ENCODE data around the gene PLEKHG4B. TPM values are rescaled to one million over a fixed set of nuclear protein-coding genes. Genes with fewer than 3 reads are reported as not detected.

The PLEKHG4B gene
- total RNA-seq, 1 donor from 2014 or later, result 70.0 TPM

DNA sequence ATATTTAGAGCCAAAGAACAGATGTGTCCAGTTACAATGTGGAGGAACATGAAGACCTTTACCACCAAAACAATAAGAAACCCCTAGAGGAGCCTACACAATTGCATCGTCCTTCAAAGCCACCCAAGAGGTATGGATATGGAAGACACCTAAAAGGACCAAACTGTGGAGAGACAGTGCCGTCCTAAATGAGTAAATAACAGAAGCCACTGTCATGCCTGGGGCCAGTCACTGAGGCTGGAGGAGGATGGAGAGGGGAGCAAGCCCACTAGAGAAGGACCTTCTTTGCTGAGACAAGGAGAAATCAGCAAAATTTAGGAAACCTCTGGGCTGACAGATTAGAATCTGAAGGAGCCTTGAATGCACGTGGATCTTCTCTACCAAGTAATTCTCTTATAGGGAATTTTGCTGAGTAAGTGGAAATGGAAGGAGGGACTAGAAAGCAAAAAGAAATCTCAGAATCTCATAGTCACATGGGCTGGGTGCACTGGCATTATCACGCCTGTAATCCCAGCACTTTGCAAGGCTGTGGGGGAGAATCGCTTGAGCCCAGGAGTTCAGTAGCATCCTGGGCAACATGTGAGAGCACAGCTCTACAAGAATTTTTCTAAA, 27.6 kb downstream of the PLEKHG4B start:
- Mint-ChIP-seq H3K4me3 (no peak overlapping the region), H3K9me3 (peaks cover 52% of the 10 kb centered on the region), H3K36me3 (peaks cover 85% of the 10 kb centered on the region), H3K27me3 (ENCODE audit: low read depth) (no peaks in the 10 kb centered on the region), H3K27ac (no peak overlapping the region), H3K4me1 (no peaks in the 10 kb centered on the region)
- TF ChIP-seq, protein P1, sequence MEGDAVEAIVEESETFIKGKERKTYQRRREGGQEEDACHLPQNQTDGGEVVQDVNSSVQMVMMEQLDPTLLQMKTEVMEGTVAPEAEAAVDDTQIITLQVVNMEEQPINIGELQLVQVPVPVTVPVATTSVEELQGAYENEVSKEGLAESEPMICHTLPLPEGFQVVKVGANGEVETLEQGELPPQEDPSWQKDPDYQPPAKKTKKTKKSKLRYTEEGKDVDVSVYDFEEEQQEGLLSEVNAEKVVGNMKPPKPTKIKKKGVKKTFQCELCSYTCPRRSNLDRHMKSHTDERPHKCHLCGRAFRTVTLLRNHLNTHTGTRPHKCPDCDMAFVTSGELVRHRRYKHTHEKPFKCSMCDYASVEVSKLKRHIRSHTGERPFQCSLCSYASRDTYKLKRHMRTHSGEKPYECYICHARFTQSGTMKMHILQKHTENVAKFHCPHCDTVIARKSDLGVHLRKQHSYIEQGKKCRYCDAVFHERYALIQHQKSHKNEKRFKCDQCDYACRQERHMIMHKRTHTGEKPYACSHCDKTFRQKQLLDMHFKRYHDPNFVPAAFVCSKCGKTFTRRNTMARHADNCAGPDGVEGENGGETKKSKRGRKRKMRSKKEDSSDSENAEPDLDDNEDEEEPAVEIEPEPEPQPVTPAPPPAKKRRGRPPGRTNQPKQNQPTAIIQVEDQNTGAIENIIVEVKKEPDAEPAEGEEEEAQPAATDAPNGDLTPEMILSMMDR (IDR thresholded peaks at IDR 0.05; ENCODE audit: unreplicated experiment), result no peak
- no peak for DNase-seq (ENCODE audit: low spot score in 2 of 2, unreplicated experiment in 2 of 2)

DNA sequence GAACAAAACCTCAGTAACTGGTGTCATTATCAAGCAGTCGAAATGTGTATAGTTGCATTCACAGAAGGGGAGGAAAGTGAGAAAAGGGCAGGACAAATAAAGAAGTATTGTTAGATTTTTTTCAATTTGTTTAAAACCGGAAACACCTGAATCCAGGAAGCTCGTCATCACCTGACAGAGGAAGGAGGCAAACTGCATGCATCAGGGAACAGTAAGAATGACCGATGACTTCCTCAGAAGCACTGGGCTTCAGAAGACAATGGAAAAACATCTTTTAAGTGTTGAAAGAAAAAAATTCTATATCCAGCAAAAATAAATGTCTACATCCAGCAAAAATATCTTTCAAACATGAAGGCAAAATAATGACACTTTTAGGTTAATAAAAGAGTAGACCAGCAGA, 29.5 kb downstream of the PLEKHG4B start:
- peaks cover 61% of the 10 kb centered on the region for H3K9me3 Mint-ChIP-seq
- TF ChIP-seq, protein P1 (IDR thresholded peaks at IDR 0.05; ENCODE audit: unreplicated experiment), result no peak
- H3K27me3 Mint-ChIP-seq (ENCODE audit: low read depth), result no peaks in the 10 kb centered on the region

DNA sequence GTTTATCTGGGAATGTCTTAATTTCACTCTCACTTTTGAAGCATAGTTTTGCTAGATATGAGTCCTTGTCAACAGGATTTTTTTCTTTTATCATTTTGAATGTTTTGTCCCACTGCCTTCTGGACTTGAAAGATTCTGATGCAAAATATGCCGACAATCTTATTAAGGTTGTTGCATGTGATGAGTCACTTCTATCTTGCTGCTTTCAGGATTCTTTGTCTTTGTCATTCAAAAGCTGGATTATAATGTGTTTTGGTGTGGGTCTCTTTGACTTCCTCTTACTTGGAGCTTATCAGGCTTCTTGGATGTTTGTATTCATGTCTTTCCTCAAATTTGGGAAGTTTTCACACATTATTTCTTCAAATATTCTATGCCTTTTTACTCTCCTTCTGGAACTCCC, 33.8 kb downstream of the PLEKHG4B start:
- peaks cover 5% of the 10 kb centered on the region for H3K4me1 Mint-ChIP-seq
- H3K36me3 Mint-ChIP-seq, result peaks cover 69% of the 10 kb centered on the region
- H3K27ac Mint-ChIP-seq, result no peak overlapping the region
- H3K27me3 Mint-ChIP-seq (ENCODE audit: low read depth), result no peaks in the 10 kb centered on the region
- no peak overlapping the region for H3K4me3 Mint-ChIP-seq
- peaks cover 48% of the 10 kb centered on the region for H3K9me3 Mint-ChIP-seq
- TF ChIP-seq, protein P1 (IDR thresholded peaks at IDR 0.05; ENCODE audit: unreplicated experiment), result no peak
- no peak for DNase-seq (ENCODE audit: low spot score in 2 of 2, unreplicated experiment in 2 of 2)

More for the DNA sequence above, 29.5 kb downstream of the PLEKHG4B start:
- DNase-seq (ENCODE audit: low spot score in 2 of 2, unreplicated experiment in 2 of 2), result no peak
- H3K36me3 Mint-ChIP-seq, result peaks cover 82% of the 10 kb centered on the region
- H3K4me1 Mint-ChIP-seq, result no peaks in the 10 kb centered on the region
- no peak overlapping the region for H3K4me3 Mint-ChIP-seq
- H3K27ac Mint-ChIP-seq, result no peak overlapping the region

DNA sequence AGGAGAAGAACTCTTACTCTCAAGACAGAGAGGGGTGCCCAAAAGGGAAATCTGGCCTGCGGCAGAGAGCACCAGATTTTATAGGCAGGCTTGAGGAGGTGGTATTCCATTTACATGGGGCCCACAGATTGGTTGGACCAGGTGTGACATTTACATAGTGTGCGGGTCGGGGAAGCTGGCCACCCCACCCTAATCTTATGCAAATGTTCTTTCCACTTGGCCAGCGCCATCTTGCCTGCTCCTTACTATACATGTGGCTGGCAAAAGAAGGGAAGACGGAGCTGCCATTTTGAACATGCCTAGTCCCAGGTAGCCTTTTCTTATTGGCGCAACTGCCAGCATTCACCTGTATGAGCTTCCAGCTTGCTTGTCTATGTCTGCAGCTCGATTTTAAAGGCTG, 34.8 kb downstream of the PLEKHG4B start:
- no peaks in the 10 kb centered on the region for H3K27me3 Mint-ChIP-seq (ENCODE audit: low read depth)
- no peak for DNase-seq (ENCODE audit: low spot score in 2 of 2, unreplicated experiment in 2 of 2)
- H3K36me3 Mint-ChIP-seq, result peaks cover 71% of the 10 kb centered on the region
- TF ChIP-seq, protein P1 (IDR thresholded peaks at IDR 0.05; ENCODE audit: unreplicated experiment), result no peak
- no peak overlapping the region for H3K27ac Mint-ChIP-seq
- peaks cover 5% of the 10 kb centered on the region for H3K4me1 Mint-ChIP-seq
- peaks cover 42% of the 10 kb centered on the region for H3K9me3 Mint-ChIP-seq
- H3K4me3 Mint-ChIP-seq, result no peak overlapping the region

DNA sequence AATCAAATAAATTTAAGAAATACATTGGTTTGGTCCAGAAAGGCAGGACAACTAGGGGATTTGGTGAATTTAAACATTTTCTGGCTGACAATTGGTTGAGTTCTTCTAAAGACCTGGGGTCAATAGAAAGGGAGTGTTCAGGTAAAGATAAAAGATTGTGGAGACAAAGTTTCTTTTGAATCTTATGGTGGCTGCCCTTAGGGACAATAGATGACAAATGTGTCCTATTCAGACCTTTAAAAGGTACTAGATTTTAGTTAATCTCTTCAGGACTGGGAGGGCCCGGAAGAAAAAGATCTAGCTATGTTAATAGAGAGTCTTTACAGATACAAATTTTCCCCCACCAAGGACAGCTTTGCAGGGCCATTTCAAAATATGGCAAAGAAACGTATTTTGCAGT, 35.9 kb downstream of the PLEKHG4B start:
- H3K4me3 Mint-ChIP-seq, result no peak overlapping the region
- no peaks in the 10 kb centered on the region for H3K27me3 Mint-ChIP-seq (ENCODE audit: low read depth)
- H3K36me3 Mint-ChIP-seq, result peaks cover 73% of the 10 kb centered on the region
- no peak overlapping the region for H3K27ac Mint-ChIP-seq
- DNase-seq (ENCODE audit: low spot score in 2 of 2, unreplicated experiment in 2 of 2), result no peak
- peaks cover 5% of the 10 kb centered on the region for H3K4me1 Mint-ChIP-seq
- peaks cover 44% of the 10 kb centered on the region for H3K9me3 Mint-ChIP-seq
- TF ChIP-seq, protein P1 (IDR thresholded peaks at IDR 0.05; ENCODE audit: unreplicated experiment), result no peak
